SIG-M5 (cell line): ENCODE results near the gene VAMP7.
"Not testable (repeated sequence)": the region's sequence is repeated elsewhere in the genome, so short reads cannot be mapped to it uniquely, and the experiment has no call there.

Experiments
- DNase-seq: peaks from one replicate; lab custom pipeline; 2025; lab: John Stamatoyannopoulos, UW

The VAMP7 gene

DNA sequence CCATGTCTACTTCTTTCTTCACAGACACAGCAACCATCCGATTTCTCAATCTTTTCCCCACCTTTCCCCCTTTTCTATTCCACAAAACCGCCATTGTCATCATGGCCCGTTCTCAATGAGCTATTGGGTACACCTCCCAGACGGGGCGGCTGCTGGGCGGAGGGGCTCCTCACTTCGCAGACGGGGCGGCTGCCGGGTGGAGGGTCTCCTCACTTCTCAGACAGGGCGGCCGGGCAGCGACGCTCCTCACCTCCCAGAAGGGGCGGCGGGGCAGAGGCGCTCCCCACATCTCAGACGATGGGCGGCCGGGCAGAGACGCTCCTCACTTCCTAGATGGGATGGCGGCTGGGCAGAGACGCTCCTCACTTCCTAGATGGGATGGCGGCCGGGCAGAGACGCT lies 26.5 kb downstream of the VAMP7 start:
- DNase-seq: not testable (repeated sequence)

DNA sequence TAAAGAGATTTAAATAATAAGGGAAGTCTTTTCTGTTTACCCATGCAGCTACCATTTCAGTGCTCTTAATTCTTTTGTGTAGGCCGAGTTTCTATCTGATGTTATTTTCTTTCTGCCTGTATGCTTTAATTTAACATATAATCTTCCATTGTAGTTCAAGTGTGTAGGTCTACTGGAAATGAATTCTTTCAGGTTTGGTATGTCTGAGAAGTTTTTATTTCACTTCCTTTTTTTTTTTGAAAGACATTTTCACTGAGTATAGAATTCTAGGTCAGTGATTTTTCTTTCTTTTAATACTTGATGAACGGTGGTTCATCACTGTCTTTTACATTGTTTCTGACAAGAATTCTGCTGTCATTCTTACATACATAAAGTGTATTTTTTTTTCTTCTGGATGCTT lies 42.1 kb downstream of the VAMP7 start:
- DNase-seq: no peak

DNA sequence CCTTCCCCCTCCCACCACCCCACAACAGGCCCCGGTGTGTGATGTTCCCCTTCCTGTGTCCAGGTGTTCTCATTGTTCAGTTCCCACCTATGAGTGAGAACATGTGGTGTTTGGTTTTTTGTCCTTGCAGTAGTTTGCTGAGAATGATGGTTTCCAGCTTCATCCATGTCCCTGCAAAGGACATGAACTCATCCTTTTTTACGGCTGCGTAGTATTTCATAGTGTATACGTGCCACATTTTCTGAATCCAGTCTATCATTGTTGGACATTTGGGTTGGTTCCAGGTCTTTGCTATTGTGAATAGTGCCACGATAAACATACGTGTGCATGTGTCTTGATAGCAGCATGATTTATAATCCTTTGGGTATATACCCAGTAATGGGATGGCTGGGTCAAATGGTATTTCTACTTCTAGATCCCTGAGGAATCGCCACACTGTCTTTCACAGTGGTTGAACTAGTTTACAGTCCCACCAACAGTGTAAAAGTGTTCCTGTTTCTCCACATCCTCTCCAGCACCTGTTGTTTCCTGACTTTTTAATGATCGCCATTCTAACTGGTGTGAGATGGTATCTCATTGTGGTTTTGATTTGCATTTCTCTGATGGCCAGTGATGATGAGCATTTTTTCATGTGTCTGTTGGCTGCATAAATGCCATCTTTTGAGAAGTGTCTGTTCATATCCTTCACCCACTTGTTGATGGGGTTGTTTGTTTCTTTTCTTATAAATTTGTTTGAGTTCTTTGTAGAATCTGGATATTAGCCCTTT lies 49.9 kb downstream of the VAMP7 start:
- not testable (repeated sequence) for DNase-seq

DNA sequence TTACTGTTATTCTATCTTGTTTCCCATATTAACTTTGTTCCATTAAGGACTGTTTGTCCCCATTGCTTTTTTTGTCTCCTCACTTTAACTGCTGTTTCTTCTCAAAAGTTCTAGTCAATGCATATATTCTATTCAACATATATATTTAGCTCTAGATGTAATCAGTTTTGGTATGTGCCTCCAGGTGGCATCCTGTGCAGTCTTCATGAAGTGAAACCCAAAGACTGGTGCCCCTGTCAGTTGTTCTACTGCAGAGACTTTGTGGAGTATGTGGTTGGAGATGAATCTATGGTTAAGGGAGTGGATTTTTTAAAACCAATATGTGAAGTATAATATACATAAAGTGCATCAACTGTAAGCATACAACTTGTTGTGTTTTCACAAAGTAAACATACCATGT lies 57.0 kb downstream of the VAMP7 start:
- DNase-seq: no peak

DNA sequence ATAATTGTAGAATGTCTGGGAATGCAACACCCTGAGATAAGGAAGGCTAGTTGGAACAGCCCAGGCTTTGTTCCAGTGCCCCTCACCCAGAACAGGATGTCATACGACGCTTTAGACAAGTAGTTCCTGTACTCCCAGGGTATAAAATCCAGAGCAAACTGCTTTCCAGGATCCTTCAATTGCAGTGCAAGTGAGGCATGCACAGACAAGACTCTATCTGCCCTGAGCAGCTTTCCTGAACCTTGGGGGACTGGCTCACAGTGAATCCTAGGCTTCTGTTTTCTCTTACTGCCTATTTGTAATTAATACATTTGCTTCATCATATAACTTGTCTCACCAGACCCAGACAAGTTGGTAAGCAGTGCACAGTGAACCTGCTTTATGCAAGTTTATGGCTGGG lies 68.0 kb downstream of the VAMP7 start:
- no peak for DNase-seq

DNA sequence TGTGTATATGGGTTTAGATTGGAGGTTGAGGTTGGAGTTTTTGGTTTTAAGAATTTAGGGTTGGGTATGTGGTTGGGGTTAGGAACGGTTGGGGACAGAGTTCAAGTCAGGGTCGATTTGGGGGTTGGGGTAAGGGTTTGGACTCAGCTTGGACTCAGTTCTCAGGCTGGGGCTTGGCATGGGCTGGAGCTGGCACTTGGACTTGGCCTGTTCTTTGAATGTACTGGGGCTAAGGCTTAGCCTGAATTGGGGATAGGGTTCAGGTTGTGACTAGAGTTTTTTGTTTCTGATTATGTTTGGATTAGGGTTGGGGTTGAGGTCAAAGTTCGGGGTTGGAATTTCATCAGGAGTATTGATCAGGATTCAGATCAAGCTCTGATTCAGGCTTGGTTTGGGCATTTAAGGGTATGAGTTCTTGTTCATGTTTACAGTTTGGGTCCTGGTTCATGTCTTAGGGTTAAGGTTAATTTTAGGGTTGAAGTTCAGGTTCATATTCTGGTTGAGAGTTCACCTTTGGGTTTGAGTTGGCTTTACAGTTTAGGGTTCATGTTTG lies 70.2 kb downstream of the VAMP7 start:
- DNase-seq: no peak

DNA sequence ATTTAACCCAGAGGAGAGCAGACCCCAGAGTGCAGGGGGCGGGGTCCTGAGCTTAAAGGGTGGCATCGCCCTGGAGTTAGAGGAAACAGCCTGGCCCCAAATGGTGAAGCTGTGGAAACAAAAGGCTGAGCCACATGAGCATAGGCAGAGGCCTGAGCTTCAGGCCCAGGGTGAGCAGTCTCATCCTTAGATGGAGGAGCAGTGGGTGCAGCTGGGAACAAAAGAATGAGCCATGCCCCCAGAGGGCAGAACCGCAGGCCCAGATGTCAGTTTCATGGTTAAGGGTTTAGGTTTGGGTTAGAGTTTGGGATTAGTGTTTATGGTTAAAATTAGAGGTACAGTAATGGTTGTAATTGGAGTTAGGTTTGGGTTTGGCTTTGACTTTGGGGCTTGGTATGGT lies 71.9 kb downstream of the VAMP7 start:
- DNase-seq: no peak

DNA sequence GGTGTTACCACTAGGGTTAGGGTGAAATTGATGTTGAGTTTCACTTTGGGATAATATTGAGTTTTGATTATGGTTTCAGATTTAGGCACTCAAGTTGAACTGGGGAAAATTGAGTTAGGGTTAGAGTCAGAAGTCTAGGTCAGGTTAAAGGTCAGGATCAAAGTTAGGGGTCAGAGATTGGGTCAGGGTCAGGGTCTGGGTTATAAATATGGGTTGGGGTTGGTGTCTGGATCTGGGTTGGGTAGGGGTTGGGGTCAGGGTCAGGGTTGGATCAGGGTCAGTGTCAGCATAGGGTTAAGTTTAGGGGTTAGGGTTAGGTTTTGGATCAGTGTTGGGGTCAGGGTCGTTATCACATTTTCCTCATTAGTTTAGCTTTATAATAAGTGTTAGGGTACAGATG lies 73.6 kb downstream of the VAMP7 start:
- no peak for DNase-seq

DNA sequence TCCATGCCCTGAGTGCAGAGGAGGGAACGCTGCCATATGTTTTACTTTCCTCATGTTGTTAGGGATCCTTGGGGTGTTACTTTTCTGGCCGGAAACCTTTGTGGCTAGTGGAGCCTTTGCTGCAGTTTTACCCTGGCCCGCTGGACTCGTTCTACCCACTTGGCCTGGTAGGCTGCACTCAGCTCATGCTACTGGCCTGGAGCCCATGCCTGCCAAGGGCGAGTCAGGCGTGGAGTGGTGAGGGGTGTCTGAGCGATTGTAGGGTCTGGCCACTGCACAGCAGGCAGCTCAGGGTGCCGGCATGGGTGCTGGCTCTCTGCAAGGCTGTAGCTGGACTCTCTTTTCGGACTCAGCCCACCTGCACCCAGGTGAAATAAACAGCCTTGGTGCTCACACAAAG lies 75.0 kb downstream of the VAMP7 start:
- DNase-seq: no peak

DNA sequence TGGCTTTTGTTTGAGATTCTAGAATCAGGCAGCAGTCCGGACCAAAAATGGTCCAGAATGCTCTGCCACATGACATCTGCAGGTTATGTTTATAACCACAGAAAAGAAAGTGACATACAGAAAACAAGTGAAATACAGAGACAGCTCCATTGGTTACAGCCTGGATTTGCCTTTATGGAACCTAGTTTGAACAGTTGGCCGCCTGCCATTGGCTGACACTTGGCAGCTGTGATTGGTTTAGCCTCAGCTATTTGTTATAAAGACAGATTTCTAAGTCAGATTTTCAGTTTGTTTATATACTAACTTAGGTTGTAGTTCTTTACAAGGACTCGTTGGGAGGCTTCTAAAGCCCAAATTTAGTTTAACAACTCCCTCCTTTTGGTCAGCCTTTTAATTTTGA lies 75.5 kb downstream of the VAMP7 start:
- no peak for DNase-seq

DNA sequence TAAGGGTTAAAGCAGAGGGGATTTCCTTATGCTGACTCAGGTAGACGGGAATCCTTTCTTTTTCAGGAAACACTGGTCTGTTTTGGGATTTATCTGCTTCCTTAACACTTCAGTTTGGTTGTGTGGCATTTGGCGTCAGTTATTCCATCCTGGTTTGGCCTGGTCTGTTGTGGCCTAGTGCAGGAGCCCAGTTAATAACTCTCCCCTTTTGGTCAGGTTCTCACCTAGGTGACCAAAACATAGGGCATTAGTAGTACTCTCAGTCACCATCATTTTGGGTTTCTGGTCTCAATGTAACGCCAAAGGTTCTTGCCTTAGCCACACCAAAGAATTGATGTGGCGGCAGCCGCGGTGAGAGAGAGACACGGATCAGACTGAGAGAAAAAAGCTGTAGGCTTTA lies 76.7 kb downstream of the VAMP7 start:
- no peak for DNase-seq

DNA sequence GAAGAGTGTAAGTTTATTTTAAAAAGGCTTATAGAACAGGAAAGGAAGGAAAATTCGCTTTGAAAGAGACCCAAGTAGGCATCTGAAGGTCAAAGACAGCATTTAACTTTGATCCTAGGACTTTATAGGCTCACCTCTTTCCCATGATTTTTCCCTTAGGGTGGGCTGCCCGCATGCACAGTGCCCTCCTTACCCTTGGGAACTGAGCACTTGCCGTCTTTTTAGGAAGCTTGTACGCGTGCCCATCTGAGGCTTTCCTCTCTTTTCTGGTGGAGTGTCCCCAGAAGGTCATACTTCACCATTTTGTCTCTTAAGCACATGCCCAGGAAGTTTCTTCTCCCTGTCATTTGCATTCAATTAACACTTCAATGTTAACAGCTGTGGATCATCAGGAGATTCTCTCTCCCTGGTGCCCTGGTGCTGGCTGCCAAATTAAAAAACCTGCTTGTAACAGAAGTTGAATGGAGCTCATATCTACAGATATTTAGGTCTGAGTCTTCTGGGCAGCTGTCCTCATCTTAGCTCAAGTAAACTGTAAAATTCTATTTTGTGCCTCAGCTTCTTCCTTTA lies 78.0 kb downstream of the VAMP7 start:
- DNase-seq: no peak

DNA sequence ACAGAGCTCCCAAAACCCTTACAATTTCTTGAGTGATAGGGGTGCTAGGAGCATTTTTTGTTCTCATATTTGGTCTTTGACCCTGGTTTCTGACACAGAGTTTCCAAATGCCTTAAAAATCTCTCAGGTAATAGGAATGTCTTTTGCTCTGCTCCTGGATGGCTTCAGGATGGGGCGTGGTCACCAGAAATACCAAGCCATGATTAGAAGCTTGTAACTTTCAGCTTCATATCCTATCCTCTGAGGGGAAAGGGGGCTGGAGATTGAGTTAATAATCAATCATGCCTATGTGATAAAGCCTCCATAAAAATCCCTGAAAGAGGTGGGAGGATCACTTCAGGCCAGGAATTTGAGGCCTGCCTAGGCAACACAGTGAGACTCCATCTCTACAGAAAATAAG lies 81.8 kb downstream of the VAMP7 start:
- DNase-seq: no peak

DNA sequence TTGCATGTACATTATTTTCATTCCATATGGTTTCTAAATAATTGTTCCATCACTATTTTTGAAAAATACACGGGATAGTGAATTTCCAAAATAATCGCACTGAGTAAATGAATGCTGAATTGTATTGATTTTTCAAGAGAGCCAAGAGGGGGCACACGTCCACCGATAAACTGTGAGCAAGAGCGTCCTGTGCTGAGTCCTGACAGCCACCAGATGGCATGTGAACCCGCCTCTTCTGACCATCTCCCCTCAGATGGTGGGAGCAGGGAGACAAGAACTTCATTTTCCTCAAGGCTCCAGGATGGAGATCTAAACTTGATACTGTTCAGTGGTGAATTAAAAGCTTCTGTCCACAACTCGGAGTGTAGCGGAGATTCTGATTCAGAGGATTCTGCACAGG lies 85.7 kb downstream of the VAMP7 start:
- peak; percentile 7 for DNase-seq

DNA sequence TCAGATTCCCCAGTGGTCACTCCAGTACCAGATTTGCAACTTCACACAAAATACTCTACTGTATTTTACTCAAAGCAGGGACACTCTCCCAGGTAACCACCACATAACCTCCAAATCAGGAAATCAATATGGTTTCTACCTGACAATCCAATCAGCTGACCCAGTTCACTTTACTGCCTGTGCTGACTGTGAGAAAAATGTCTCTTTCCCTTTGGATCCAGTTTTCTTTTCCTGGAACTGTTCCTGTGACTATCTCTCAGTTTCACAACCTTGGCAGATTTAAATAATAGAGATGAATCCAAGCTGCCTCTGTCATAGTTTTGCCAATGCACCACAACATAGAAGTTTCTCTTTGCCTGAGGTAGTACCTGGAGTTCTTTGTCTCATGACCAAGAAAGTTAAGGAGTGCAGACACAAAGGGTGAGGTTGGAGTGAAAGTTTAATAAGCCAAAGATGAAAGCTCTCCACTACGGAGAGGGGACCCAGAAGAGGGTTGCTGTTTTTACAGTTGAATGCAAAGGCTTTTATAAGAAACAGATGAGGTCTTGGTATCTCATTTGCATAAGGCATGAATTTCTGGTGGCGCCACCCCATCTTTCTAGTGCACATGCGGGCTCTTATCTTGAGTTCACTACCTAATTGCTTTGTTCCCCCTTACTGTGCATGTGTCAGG lies 86.6 kb downstream of the VAMP7 start:
- DNase-seq: no peak

DNA sequence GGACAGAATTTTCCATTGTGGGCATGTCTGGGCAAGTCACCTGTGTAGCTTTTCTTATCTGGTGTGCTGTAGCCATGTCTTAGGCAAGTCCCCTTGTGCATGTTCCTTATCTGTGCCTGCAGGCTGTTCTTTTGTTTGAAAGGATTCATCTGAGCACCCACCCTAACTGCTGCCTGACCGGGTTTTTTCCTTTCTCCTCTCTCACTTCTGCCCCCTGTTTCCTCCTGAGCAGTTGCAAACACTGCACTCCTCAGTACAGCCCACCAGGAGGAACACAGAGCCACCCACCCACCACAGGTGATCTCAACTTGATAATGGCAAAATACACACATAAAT lies 87.1 kb downstream of the VAMP7 start:
- no peak for DNase-seq

DNA sequence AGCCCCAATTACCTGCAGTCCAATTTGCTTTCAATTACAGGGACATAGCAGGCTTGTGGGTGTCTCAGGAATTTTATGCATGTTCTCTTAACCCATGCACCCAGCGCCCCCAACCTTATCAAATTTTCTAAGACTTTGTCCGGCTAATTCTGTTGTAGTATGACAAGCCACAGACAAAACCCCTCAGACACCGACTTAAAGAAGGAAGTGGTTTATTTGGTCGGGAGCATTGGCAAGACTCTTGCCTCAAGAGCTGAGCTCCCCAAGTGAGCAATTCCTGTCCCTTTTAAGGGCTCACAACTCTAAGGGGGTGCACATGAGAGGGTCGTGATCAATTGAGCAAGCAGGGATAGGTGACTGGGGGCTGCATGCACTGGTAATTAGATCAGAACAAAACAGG lies 87.6 kb downstream of the VAMP7 start:
- DNase-seq: no peak

DNA sequence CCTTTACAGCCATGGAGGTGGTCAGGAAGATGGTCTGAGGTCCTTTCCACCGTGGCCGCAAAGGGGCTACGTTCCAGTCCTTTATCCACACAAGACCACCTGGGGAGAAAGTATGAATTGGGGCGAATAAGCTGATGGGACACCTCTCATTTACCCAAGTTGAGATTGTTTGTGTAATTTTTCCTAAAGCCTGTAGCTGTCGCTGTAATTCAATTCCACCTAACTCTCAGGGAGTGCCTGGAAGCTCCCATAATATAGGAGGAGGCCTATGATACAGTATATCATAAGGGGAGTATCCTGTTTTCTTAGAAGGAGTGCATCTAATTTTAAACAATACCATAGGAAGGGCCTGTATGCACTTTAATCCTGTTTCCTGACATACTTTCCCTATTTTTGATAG lies 90.5 kb downstream of the VAMP7 start:
- DNase-seq: not testable (repeated sequence)

DNA sequence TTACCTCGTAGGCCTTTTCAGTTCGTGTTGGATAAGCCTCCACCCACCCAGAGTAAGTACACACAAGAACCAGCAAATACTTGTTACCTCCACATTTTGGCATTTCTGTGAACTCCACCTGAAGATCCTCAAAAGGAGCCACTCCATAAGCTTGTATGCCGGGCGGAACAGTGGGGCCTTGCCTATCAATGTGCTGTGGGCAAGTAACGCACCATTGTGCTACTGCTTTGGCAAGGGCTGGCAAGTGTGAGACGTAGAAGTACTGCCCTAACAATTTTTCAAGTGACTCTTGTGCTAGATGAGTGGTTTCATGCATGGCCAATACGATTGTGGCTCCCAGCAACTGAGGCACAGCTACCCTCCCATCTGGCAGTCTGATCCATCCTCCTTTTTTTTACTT lies 91.1 kb downstream of the VAMP7 start:
- DNase-seq: not testable (repeated sequence)

DNA sequence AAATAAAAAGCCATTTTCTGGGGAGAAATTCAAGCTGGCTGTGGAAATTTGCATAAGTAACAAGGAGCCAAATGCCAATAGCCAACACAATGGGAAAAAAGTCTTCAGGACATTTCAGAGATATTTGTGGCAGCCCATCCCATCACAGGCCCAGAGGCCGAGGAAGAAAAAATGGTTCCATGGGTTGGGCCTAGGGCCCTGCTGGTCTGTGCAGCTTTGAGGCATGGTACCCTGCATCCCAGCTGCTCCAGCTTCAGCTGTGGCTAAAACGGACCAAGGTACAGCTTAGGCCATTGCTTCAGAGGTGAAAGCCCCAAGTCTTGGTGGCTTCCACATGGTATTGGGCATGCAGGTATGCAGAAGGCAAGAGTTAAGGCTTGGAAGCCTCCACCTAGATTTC lies 102.2 kb downstream of the VAMP7 start:
- DNase-seq: no peak

DNA sequence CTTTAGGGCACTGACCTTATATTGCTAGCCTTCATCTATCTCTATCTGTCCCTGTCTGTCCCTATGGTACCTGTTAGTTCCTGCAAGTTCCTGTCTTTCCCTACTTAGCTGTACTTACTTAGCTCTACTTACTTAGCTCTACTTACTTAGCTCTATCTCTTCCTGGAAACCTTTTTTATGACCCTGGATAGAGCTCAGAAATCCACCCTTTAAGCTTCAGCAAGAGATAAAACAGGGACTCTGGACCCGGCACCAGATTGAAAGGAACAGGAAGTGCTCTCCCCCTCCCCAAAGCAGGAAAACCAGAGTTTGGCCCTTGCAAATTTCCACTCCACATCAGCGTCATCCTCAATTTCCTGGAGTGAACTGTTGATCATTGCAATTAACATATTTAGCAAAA lies 104.1 kb downstream of the VAMP7 start:
- no peak for DNase-seq

DNA sequence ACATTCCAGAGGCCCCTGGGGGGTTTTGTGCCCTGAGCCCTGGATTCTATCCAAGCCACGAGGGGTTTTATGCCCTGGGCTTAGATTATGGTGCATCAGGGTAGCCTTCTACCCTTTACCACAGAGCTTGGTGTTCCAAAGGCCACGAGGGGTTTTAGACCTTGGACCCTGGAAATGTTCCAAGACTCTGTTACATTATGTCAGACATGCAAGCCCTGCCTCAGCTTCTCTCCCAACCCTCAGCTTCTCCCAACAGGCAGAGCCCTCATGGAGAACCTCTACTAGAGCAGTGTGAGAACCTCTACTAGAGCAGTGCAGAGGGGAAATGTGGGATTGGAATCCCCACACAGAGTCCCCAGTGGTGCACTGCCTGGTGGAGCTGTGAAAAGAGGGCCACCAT lies 105.8 kb downstream of the VAMP7 start:
- DNase-seq: not testable (repeated sequence)

DNA sequence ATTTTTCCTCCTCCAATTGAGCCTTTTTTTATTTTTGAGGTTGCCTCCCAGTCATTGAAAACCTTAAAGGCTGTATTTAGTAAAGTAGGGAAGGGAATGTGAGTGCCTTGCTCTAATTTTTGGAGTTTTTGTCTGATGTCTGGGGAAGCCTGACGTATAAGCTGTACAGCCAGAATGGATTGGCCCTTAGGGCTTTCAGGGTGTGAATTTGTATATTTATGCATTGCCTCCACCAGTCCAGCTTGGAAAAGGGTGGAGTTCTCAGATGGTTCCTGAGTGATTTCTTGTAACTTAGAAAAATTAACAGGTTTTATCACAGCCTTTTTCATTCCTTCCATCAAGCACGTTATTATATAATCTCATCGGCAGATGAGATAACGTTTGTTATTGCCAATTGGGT lies 107.7 kb downstream of the VAMP7 start:
- DNase-seq: no peak
